GM12873 (cell line): Measurements from ENCODE around the gene FBXL7.

ENCODE experiments used
- TF ChIP-seq, protein P1 (sequence below): IDR thresholded peaks from 2 replicates; pipeline ENCODE4 v1.5.1; 2012; ENCODE audit warnings: low read depth, mild to moderate bottlenecking, moderate library complexity, low read length, control low read depth; ENCODE audit not compliant: insufficient read depth; ENCODE audit errors: missing control alignments

Gene FBXL7

DNA sequence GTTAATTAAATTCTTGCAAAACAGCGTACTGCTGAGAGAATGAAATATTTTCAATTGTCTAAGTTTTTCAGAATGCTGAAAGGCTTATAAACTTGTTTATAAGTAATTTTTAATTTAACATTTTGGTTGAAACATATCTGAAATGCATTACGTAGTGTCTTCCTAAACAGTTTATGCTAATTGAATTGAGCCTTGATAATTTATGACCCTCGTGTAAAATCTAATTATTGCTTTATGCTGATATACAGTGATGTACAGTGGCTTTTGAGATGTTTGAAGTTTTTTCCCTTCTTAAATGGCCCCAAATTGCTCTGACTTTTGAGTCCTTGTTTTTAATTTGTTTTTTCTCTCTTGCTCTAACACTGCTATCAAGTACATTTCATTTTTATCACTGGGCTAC, 262.7 kb downstream of the FBXL7 start:
- TF ChIP-seq, protein P1, sequence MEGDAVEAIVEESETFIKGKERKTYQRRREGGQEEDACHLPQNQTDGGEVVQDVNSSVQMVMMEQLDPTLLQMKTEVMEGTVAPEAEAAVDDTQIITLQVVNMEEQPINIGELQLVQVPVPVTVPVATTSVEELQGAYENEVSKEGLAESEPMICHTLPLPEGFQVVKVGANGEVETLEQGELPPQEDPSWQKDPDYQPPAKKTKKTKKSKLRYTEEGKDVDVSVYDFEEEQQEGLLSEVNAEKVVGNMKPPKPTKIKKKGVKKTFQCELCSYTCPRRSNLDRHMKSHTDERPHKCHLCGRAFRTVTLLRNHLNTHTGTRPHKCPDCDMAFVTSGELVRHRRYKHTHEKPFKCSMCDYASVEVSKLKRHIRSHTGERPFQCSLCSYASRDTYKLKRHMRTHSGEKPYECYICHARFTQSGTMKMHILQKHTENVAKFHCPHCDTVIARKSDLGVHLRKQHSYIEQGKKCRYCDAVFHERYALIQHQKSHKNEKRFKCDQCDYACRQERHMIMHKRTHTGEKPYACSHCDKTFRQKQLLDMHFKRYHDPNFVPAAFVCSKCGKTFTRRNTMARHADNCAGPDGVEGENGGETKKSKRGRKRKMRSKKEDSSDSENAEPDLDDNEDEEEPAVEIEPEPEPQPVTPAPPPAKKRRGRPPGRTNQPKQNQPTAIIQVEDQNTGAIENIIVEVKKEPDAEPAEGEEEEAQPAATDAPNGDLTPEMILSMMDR: no peak

DNA sequence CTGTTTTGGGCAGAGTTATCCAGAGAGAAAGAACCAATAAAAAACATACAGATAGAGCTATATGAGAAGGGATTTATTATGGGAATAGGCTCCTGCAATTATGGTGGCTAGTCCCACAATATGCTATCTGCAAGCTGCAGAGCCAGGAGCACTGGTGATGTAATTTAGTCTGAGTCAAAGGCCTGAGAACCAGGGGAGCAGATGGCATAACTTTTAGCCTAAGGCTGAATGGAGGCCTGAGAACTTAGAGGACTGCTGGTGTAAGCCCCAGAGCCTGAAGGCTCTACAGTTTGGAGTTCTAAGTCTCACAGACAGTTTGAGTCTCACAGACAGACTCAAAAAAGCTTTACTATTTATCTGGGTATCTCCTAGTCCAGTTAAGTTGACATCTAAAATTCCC, 263.8 kb downstream of the FBXL7 start:
- TF ChIP-seq, protein P1: no peak

DNA sequence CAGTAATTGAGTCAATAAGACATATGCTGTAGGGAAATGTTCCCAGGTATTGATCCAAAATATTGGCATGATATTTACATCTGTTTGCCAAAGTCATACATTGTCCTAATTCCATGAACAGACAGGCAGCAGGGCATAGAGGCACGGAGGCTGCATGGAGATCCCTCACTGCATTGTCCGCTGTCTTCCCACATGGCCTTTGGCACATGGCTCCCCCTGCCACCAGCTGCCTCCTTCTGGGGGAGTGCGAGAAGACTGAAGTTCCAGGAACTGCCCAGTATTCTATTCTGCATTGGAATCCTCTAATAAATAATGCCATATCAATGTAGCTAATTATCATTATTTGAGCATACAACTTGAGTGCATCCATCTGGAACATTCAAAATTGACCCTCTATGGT, 269.0 kb downstream of the FBXL7 start:
- TF ChIP-seq, protein P1: no peak

DNA sequence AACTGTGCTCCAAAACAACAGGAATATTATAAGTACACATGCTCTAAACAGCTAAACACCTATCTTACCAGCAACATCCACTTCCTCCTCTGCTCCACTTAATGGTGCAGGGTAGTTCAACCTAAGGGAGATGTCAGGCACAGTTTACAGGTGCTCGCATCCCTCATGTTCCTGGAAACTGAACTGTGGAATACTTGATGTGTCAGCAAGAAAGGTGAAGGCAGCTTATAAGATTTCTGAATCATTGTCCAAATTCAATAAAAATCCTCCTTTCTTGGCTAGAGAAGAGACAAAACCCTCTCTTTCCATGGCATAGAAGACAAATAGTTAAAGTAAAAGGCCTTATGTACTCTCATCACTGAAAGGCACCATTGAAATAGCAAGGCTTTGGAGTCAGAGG, 272.2 kb downstream of the FBXL7 start:
- TF ChIP-seq, protein P1: no peak

DNA sequence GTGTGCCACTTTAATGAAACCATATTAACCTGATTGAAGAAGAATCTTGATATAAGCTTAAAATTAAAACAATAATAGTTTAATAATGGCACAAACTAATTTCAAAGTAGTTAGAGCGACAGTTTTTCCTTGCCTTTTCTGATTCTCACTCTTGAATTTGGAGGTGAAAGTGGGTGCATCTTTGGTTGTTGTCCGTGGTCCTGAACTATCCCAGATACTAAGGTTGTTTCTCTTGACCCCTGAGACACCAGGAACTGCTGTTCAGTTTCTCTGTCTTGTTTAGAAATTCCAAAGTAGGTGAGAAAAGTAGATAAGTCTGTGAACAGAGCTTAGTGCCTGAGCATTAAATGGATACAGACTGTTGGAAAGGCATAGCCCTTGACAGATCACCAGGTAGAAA, 274.7 kb downstream of the FBXL7 start:
- TF ChIP-seq, protein P1: no peak

DNA sequence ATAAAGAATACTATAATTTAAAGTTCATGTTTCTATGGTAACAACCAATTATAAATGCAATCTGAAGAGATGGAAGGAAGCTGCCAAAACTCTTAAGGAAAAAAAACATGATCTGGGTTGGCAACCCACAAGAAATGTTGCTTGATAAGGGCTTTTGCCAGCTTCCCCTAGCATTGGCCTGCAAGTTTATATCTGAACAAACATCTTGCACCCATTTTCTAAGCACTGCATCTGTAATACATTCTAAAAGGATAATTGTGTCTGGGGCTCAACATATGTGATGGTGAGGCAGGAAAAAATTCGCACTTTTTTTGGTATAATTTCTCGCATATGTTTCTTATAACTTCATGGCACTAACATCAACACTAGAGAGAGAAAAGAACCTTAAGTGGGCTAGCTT, 276.4 kb downstream of the FBXL7 start:
- TF ChIP-seq, protein P1: no peak

DNA sequence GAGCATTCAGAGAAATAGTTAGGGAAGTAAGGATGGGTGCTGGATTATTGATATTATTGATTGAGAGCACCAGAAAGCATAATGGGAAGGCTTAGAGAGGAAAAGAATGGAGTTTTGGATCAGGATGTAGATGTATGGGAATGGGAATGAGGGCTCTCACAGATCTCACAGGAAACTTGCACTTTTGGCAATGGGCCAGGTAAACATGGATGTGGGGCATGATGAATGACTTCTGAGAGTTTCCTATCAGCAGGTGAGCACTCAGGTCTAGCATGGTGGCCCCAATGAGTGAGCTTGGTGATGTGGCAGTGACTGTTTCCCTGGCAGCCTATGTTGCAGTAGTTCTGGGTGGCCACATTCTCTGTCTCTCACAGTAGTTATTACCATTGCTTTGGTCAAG, 283.8 kb downstream of the FBXL7 start:
- TF ChIP-seq, protein P1: no peak
